ENCODE results near the gene PCSK6.

DNA sequence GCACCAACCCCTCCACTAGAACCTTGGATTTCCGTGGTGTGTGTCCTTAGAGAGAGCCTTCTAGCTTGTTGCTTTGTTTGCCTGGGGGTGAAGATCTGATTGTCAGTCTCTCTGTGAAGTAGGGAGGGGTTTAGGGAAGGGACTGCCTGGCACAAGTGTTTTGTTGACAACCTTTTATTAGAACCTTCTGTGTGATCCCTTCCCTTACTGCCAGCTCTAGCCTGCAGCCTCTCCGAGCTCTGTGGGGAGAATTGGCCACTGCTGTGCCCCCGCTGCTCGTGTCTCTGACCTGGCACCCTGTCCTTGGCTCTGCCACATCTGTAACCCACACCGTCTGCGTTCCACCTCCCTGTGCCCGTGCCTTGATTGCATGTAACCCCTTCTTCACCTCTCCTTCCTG lies 30.9 kb upstream of the PCSK6 start:
- TF ChIP-seq, protein P1, sequence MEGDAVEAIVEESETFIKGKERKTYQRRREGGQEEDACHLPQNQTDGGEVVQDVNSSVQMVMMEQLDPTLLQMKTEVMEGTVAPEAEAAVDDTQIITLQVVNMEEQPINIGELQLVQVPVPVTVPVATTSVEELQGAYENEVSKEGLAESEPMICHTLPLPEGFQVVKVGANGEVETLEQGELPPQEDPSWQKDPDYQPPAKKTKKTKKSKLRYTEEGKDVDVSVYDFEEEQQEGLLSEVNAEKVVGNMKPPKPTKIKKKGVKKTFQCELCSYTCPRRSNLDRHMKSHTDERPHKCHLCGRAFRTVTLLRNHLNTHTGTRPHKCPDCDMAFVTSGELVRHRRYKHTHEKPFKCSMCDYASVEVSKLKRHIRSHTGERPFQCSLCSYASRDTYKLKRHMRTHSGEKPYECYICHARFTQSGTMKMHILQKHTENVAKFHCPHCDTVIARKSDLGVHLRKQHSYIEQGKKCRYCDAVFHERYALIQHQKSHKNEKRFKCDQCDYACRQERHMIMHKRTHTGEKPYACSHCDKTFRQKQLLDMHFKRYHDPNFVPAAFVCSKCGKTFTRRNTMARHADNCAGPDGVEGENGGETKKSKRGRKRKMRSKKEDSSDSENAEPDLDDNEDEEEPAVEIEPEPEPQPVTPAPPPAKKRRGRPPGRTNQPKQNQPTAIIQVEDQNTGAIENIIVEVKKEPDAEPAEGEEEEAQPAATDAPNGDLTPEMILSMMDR (IDR thresholded peaks at IDR 0.05) = no peak
- no peak for TF ChIP-seq POLR2A (IDR thresholded peaks at IDR 0.05)
